Hepatocyte (in vitro differentiated cells): ENCODE results near the gene CFB. TPM values are rescaled to one million over a fixed set of nuclear protein-coding genes. Genes with fewer than 3 reads are reported as not detected.
A peak's percentile ranks its signal among the peaks of the same experiment; 100 is the strongest.

Experiments
- DNase-seq: peaks from one replicate; pipeline ENCODE4 v3.0.0-alpha.2; 2016; ENCODE audit warnings: low spot score
- H2AFZ ChIP-seq: fragments of 200-600 bp; sonication (generic); 2 replicates; pipeline ENCODE4 v1.6.0; 2016; ENCODE audit warnings: antibody characterized with exemption, mild to moderate bottlenecking
- H3K27ac ChIP-seq: fragments of 200-600 bp; sonication (generic); 2 replicates; pipeline ENCODE4 v1.5.1; 2016; ENCODE audit warnings: mild to moderate bottlenecking
- H3K27me3 ChIP-seq: fragments of 200-600 bp; sonication (generic); 2 replicates; pipeline ENCODE4 v1.6.1; 2016
- H3K36me3 ChIP-seq: fragments of 200-600 bp; sonication (generic); replicated peaks from 2 replicates; pipeline ENCODE4 v1.5.1; 2016; ENCODE audit warnings: low read depth; ENCODE audit not compliant: insufficient read depth
- H3K4me1 ChIP-seq: fragments of 200-600 bp; sonication (generic); 2 replicates; pipeline ENCODE4 v1.5.1; 2016; ENCODE audit warnings: mild to moderate bottlenecking, moderate library complexity; ENCODE audit not compliant: insufficient read depth
- H3K4me2 ChIP-seq: fragments of 200-600 bp; sonication (generic); 2 replicates; pipeline ENCODE4 v1.6.0; 2016
- H3K4me3 ChIP-seq: fragments of 200-600 bp; sonication (generic); 2 replicates; pipeline ENCODE4 v1.5.1; 2016; ENCODE audit warnings: mild to moderate bottlenecking
- H3K79me2 ChIP-seq: fragments of 200-600 bp; sonication (generic); 2 replicates; pipeline ENCODE4 v1.6.0; 2017; ENCODE audit warnings: mild to moderate bottlenecking
- H3K9me2 ChIP-seq: fragments of 200-600 bp; sonication (generic); replicated peaks from 2 replicates; pipeline ENCODE4 v1.6.0; 2017; ENCODE audit warnings: mild to moderate bottlenecking; ENCODE audit not compliant: insufficient read depth
- H3K9me3 ChIP-seq: fragments of 200-600 bp; sonication (generic); 2 replicates; pipeline ENCODE4 v1.5.1; 2016; ENCODE audit warnings: low read depth, mild to moderate bottlenecking
- H4K20me1 ChIP-seq: fragments of 200-600 bp; sonication (generic); 2 replicates; pipeline ENCODE4 v1.6.0; 2016; ENCODE audit warnings: mild to moderate bottlenecking; ENCODE audit not compliant: insufficient read depth, poor library complexity, severe bottlenecking
- EZH2 ChIP-seq: fragments of 200-600 bp; sonication (generic); IDR thresholded peaks from 2 replicates; pipeline ENCODE4 v1.6.1; 2016; ENCODE audit warnings: antibody characterized with exemption, mild to moderate bottlenecking, borderline replicate concordance
- EZH2phosphoT487 ChIP-seq: fragments of 200-600 bp; sonication (generic); IDR thresholded peaks from one replicate; pipeline ENCODE4 v1.6.1; 2018; ENCODE audit warnings: antibody characterized with exemption, mild to moderate bottlenecking, low read depth, moderate library complexity; ENCODE audit not compliant: unreplicated experiment, severe bottlenecking
- WGBS: methylation state at CpG from one replicate; pipeline ENCODE4 v1.1.6; 2016; ENCODE audit warnings: low lambda C conversion rate; ENCODE audit errors: missing lambda C conversion rate; 5-methylcytosine and 5-hydroxymethylcytosine counted together
- polyA plus RNA-seq: library from polyadenylated mRNA; unstranded; fragments of >200 nt; fragmentation: Nextera tagmentation; extraction: Ambion mirVana; gene quantifications from 2 replicates; pipeline ENCODE4 v1.2.1, GENCODE V29; 2016
- total RNA-seq: library from RNA; depleted of rRNA; stranded (reverse); fragments of >200 nt; gene quantifications from 2 replicates; pipeline ENCODE4 v1.2.3, GENCODE V29; 2014
- TF ChIP-seq, protein P1 (sequence below): fragments of 200-600 bp; sonication (generic); IDR thresholded peaks from 2 replicates; pipeline ENCODE4 v1.5.1; 2016; ENCODE audit warnings: antibody characterized with exemption, mild to moderate bottlenecking; ENCODE audit not compliant: poor library complexity

CFB gene
- total and polyA plus RNA-seq, 2 experiments from 2014 or later: 190 to 349 TPM

DNA sequence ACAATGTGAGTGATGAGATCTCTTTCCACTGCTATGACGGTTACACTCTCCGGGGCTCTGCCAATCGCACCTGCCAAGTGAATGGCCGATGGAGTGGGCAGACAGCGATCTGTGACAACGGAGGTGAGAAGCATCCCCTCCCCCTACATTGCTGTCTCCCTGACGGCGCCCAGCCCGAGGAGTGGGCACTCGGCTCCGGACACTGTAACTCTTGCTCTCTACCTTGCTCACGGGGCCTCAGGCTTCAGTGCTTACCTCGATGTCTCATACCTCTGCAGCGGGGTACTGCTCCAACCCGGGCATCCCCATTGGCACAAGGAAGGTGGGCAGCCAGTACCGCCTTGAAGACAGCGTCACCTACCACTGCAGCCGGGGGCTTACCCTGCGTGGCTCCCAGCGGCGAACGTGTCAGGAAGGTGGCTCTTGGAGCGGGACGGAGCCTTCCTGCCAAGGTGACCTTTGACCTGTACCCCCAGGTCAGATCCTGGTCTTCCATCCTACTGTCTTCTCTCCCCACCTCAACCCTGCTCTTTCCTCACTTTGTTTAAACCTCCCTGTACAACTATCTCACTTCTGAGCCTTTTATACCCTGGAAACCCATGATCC is 1.3 kb downstream of the CFB start:
- Histone ChIP-seq H2AFZ (no peak overlapping the region), H3K27ac (peak overlapping the region; percentile 95), H3K4me2 (peak overlapping the region; percentile 72), H3K9me2 (no peaks in the 10 kb centered on the region), H3K36me3 (no peaks in the 10 kb centered on the region), H3K27me3 (no peaks in the 10 kb centered on the region), H3K4me3 (no peak overlapping the region), H3K9me3 (no peaks in the 10 kb centered on the region), H3K79me2 (peaks cover 4% of the 10 kb centered on the region), H3K4me1 (peaks cover 12% of the 10 kb centered on the region), H4K20me1 (no peaks in the 10 kb centered on the region)
- WGBS: 89% methylated on average over 24 of the region's 24 CpGs
- TF ChIP-seq EZH2phosphoT487: no peak
- no peak for TF ChIP-seq EZH2
- TF ChIP-seq, protein P1, sequence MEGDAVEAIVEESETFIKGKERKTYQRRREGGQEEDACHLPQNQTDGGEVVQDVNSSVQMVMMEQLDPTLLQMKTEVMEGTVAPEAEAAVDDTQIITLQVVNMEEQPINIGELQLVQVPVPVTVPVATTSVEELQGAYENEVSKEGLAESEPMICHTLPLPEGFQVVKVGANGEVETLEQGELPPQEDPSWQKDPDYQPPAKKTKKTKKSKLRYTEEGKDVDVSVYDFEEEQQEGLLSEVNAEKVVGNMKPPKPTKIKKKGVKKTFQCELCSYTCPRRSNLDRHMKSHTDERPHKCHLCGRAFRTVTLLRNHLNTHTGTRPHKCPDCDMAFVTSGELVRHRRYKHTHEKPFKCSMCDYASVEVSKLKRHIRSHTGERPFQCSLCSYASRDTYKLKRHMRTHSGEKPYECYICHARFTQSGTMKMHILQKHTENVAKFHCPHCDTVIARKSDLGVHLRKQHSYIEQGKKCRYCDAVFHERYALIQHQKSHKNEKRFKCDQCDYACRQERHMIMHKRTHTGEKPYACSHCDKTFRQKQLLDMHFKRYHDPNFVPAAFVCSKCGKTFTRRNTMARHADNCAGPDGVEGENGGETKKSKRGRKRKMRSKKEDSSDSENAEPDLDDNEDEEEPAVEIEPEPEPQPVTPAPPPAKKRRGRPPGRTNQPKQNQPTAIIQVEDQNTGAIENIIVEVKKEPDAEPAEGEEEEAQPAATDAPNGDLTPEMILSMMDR: no peak
- DNase-seq: no peak

DNA sequence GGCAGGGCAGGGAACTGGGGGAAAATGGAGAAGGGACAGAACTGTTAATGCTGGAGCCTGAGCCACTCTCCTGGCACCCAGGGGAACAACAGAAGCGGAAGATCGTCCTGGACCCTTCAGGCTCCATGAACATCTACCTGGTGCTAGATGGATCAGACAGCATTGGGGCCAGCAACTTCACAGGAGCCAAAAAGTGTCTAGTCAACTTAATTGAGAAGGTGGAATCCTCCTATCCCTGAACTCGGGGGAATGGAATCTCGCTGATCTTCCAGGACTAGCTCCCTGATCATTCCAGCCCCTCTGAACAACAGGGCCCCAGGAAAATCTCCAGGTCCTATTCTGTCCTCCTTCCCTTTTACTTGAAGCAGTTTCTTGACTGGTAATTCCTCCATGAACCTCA is 2.0 kb downstream of the CFB start:
- H3K79me2 ChIP-seq: peaks cover 4% of the 10 kb centered on the region
- WGBS: 91% methylated on average over 4 of the region's 4 CpGs
- peaks cover 12% of the 10 kb centered on the region for H3K4me1 ChIP-seq
- no peak overlapping the region for H3K4me3 ChIP-seq
- no peaks in the 10 kb centered on the region for H4K20me1 ChIP-seq
- TF ChIP-seq EZH2phosphoT487 (no peak), EZH2 (no peak)
- TF ChIP-seq, protein P1: no peak
- no peak for DNase-seq
- H3K4me2 ChIP-seq: no peak overlapping the region
- H3K27ac ChIP-seq: no peak overlapping the region
- no peaks in the 10 kb centered on the region for H3K9me3 ChIP-seq
- H3K36me3 ChIP-seq: no peaks in the 10 kb centered on the region
- no peaks in the 10 kb centered on the region for H3K9me2 ChIP-seq
- no peak overlapping the region for H2AFZ ChIP-seq
- H3K27me3 ChIP-seq: no peaks in the 10 kb centered on the region

DNA sequence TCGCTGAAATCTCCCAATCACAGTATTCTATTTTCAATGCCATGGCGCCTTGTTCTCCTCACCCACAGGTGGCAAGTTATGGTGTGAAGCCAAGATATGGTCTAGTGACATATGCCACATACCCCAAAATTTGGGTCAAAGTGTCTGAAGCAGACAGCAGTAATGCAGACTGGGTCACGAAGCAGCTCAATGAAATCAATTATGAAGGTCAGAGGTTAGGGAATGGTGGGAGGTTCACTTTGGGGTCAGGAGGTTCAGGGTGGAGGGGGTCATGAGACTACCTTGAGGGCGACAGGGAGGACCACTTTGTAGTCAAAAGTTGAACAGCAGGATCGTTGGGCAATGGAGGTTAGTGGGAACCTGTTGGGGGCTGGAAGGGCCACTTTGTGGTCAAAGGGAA is 2.4 kb downstream of the CFB start:
- Histone ChIP-seq H3K36me3 (no peaks in the 10 kb centered on the region), H3K27ac (no peak overlapping the region), H2AFZ (no peak overlapping the region), H3K27me3 (no peaks in the 10 kb centered on the region), H4K20me1 (no peaks in the 10 kb centered on the region), H3K9me3 (no peaks in the 10 kb centered on the region), H3K79me2 (peaks cover 4% of the 10 kb centered on the region), H3K4me2 (no peak overlapping the region), H3K4me1 (peaks cover 12% of the 10 kb centered on the region), H3K9me2 (no peaks in the 10 kb centered on the region), H3K4me3 (no peak overlapping the region)
- DNase-seq: no peak
- TF ChIP-seq EZH2phosphoT487: no peak
- WGBS: 88% methylated on average over 5 of the region's 5 CpGs

DNA sequence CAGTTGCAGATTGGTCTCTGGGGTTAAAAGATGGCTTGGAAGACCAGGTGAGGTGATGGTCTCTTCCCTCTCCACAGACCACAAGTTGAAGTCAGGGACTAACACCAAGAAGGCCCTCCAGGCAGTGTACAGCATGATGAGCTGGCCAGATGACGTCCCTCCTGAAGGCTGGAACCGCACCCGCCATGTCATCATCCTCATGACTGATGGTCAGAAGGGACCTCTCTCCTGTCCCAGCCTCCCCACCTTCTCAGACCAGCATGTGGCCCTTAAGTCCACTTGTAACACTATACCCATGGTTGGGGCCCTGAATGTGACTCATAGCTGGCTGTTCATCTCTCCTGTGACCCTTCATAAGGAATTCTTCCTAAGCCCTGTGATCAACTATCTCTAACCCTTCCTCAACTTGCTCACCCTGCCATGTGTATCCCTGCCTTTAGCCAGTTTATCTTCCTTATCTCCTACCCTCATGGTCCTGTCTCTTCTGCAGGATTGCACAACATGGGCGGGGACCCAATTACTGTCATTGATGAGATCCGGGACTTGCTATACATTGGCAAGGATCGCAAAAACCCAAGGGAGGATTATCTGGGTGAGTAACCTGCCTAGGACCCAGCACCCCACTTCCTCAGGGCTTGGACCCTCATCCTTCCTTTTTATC is 3.0 kb downstream of the CFB start:
- Histone ChIP-seq H3K9me2 (no peaks in the 10 kb centered on the region), H4K20me1 (no peaks in the 10 kb centered on the region), H3K4me1 (peaks cover 12% of the 10 kb centered on the region), H3K27ac (no peak overlapping the region), H3K4me3 (no peak overlapping the region), H2AFZ (no peak overlapping the region), H3K36me3 (no peaks in the 10 kb centered on the region), H3K27me3 (no peaks in the 10 kb centered on the region), H3K9me3 (no peaks in the 10 kb centered on the region), H3K79me2 (peaks cover 4% of the 10 kb centered on the region), H3K4me2 (no peak overlapping the region)
- no peak for DNase-seq
- TF ChIP-seq, protein P1: no peak
- TF ChIP-seq EZH2 (no peak), EZH2phosphoT487 (no peak)
- WGBS: 90% methylated on average over 6 of the region's 6 CpGs
